ENCODE data around the gene SBF2.

SBF2 gene

DNA sequence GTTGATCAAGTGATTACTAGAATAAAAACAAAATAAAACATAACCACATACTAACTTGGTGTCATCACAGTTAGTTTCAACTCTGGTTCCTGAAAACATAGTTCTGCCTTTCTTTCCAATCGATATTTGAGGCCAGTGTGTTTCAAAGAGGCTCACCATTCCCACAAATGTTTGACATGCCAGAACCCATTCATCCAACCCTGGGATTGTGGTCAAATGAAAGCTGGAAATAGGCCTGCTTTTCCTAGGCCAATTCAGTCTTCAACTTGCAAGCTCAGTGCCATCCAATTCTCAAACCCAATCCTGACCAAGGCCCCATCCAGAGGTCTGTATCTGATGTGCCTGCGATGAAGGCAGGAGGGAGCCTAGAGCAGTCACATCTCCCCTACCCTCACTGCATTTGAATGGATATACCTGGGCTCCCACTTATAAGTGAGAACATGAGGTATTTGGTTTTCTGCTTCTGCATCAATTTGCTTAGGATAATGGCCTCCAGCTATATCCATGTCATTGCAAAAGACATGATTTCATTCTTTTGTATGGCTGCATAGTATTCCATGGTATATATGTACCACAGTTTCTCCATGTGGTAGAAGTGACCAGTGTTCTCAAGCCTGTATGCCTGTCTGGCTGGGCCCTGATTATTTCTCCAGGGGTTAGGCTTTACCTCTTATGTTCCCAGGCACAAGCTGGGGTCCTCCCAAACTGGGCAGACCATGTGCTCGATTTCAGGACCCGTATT, 486.9 kb downstream of the SBF2 start:
- H4K20me1 ChIP-seq (ENCODE audit: insufficient read depth, low read length), result no peaks in the 10 kb centered on the region
- no peaks in the 10 kb centered on the region for H3K9me3 ChIP-seq (ENCODE audit: insufficient read depth, low read length, severe bottlenecking)
- H3K27ac ChIP-seq (ENCODE audit: low read length), result no peak overlapping the region
- H3K4me2 ChIP-seq (ENCODE audit: insufficient read depth, low read length), result no peak overlapping the region
- H3K79me2 ChIP-seq (ENCODE audit: insufficient read depth, low read length), result no peaks in the 10 kb centered on the region
- DNase-seq (no peak), ATAC-seq (ENCODE audit: insufficient read depth, low read depth) (no peak)
- TF ChIP-seq EZH2 (IDR thresholded peaks at IDR 0.05; ENCODE audit: borderline replicate concordance, low read depth, low read length, severe bottlenecking), result no peak
- no peak for TF ChIP-seq CTCF (IDR thresholded peaks at IDR 0.05; ENCODE audit: borderline replicate concordance, extremely low read depth, low read length, poor library complexity, severe bottlenecking)
- H3K4me3 ChIP-seq (ENCODE audit: low read depth in 1 of 2, low read length in 2 of 2), result no peak overlapping the region
- no peak overlapping the region for H3K9ac ChIP-seq (ENCODE audit: low read depth, low read length)
- H3K36me3 ChIP-seq (ENCODE audit: insufficient read depth, low read length), result peaks cover 19% of the 10 kb centered on the region
- 0 out of 2 replicates have a peak, but pooled peaks cover 4% of the 10 kb centered on the region for H3K4me1 ChIP-seq (ENCODE audit: insufficient read depth, low read length)
- H3K27me3 ChIP-seq (ENCODE audit: insufficient read depth, low read length, poor library complexity), result no peaks in the 10 kb centered on the region
- no peak overlapping the region for H2AFZ ChIP-seq (ENCODE audit: low read depth, low read length)

DNA sequence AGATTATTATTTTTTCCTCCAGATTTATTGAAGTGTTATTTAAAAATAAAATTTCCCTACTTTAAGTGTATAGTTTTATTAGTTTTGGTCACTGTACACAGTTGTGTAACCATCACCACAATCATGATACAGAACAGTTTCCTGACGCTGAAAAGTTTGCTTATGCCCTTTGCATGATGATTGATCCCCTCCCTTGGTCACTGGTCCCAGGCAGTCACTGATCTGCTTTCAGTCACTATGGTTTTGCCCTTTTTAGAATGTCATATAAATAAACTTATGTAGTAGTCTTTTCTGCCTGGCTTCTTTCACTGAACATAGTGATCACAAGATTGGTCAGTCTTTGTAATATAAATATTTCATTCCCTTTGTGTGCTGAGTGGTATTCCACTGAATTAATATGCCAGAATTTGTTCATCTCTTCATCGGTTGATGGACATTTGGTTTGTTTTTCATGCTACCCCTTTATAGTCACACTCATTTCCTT, 489.6 kb downstream of the SBF2 start:
- TF ChIP-seq EZH2 (IDR thresholded peaks at IDR 0.05; ENCODE audit: borderline replicate concordance, low read depth, low read length, severe bottlenecking) (no peak), CTCF (IDR thresholded peaks at IDR 0.05; ENCODE audit: borderline replicate concordance, extremely low read depth, low read length, poor library complexity, severe bottlenecking) (no peak)
- DNase-seq (no peak), ATAC-seq (ENCODE audit: insufficient read depth, low read depth) (no peak)
- Histone ChIP-seq H3K4me3 (ENCODE audit: low read depth in 1 of 2, low read length in 2 of 2) (no peak overlapping the region), H3K9me3 (ENCODE audit: insufficient read depth, low read length, severe bottlenecking) (no peaks in the 10 kb centered on the region), H3K4me1 (ENCODE audit: insufficient read depth, low read length) (0 out of 2 replicates have a peak, but pooled peaks cover 4% of the 10 kb centered on the region), H4K20me1 (ENCODE audit: insufficient read depth, low read length) (no peaks in the 10 kb centered on the region), H3K4me2 (ENCODE audit: insufficient read depth, low read length) (no peak overlapping the region), H3K27ac (ENCODE audit: low read length) (no peak overlapping the region), H3K27me3 (ENCODE audit: insufficient read depth, low read length, poor library complexity) (no peaks in the 10 kb centered on the region), H3K79me2 (ENCODE audit: insufficient read depth, low read length) (no peaks in the 10 kb centered on the region), H2AFZ (ENCODE audit: low read depth, low read length) (no peak overlapping the region), H3K36me3 (ENCODE audit: insufficient read depth, low read length) (peaks cover 13% of the 10 kb centered on the region; the same call in 1 of the 2 replicates), H3K9ac (ENCODE audit: low read depth, low read length) (no peak overlapping the region)

DNA sequence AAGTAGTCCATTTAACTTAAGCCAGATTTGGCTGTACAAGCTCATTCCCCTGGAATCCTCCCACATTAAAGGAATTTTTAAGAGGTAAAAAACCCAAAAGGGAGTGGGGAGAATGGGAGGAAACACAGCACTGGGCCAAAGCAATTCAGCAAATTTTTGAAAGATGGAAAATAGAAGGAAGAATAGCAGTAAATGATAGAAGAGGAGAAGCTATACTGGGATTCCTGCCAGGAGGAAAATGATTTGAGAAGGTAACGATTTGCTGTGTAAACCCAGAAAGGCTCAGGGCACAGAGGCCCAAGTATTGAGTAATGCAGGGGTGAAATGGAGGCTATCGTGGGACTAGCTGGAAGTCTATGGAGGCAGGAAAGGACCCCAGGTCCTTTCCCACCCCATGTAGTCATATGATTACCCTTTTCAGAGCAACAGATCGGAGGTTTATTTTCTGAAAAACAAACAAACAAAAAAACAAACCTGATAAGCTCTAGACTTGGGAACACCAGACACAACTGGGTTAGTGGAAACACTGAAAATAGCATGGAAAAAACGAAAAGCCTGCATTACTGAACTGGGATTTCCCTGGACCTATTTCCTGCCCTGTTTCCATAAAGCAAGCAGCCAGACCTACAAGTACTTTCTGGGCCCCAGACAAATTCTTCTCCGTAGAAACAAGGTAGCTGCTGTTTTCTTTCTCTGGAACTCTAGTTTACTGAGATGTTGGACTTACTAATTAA, 490.2 kb downstream of the SBF2 start:
- no peaks in the 10 kb centered on the region for H3K9me3 ChIP-seq (ENCODE audit: insufficient read depth, low read length, severe bottlenecking)
- no peak for ATAC-seq (ENCODE audit: insufficient read depth, low read depth)
- no peak overlapping the region for H3K4me2 ChIP-seq (ENCODE audit: insufficient read depth, low read length)
- no peak for DNase-seq
- 0 out of 2 replicates have a peak, but pooled peaks cover 4% of the 10 kb centered on the region for H3K4me1 ChIP-seq (ENCODE audit: insufficient read depth, low read length)
- no peak overlapping the region for H2AFZ ChIP-seq (ENCODE audit: low read depth, low read length)
- H3K27ac ChIP-seq (ENCODE audit: low read length), result no peak overlapping the region
- H4K20me1 ChIP-seq (ENCODE audit: insufficient read depth, low read length), result no peaks in the 10 kb centered on the region
- TF ChIP-seq EZH2 (IDR thresholded peaks at IDR 0.05; ENCODE audit: borderline replicate concordance, low read depth, low read length, severe bottlenecking) (no peak), CTCF (IDR thresholded peaks at IDR 0.05; ENCODE audit: borderline replicate concordance, extremely low read depth, low read length, poor library complexity, severe bottlenecking) (no peak)
- no peak overlapping the region for H3K4me3 ChIP-seq (ENCODE audit: low read depth in 1 of 2, low read length in 2 of 2)
- no peak overlapping the region for H3K9ac ChIP-seq (ENCODE audit: low read depth, low read length)
- no peaks in the 10 kb centered on the region for H3K79me2 ChIP-seq (ENCODE audit: insufficient read depth, low read length)
- no peaks in the 10 kb centered on the region for H3K27me3 ChIP-seq (ENCODE audit: insufficient read depth, low read length, poor library complexity)
- H3K36me3 ChIP-seq (ENCODE audit: insufficient read depth, low read length), result peaks cover 13% of the 10 kb centered on the region; the same call in 1 of the 2 replicates
